Stimulated activated naive CD8-positive, alpha-beta T cell treated with anti-CD3 and anti-CD28 coated beads, Interleukin-15, amount 100 ng/mL, for 72 hours (primary cell): ENCODE results near the gene GLG1.
A peak's percentile ranks its signal among the peaks of the same experiment; 100 is the strongest.
"Not testable (repeated sequence)": the region's sequence is repeated elsewhere in the genome, so short reads cannot be mapped to it uniquely, and the experiment has no call there.

Source experiments
- ATAC-seq: fragments of 150-1000 bp; cut with Tn5 transposase; 2 replicates; pipeline ENCODE4 v1.10.0; 2021; ENCODE audit warnings: mild to moderate bottlenecking, moderate library complexity
- DNase-seq, 2 donors: peaks; one replicate each; pipeline ENCODE4 v3.0.0; 2021 to 2022
- H3K27ac Mint-ChIP-seq, 2 donors: one replicate each; pipeline ENCODE4 v1.8.0; 2022; ENCODE audit warnings: mild to moderate bottlenecking in 2 of 2, mixed read lengths in 2 of 2, moderate library complexity in 2 of 2
- H3K27me3 Mint-ChIP-seq: one replicate; pipeline ENCODE4 v1.8.0; 2022; ENCODE audit warnings: mixed read lengths
- H3K4me1 Mint-ChIP-seq: one replicate; pipeline ENCODE4 v1.8.0; 2022; ENCODE audit warnings: mild to moderate bottlenecking, mixed read lengths
- H3K4me3 Mint-ChIP-seq, 2 donors: one replicate each; pipeline ENCODE4 v1.8.0; 2022; ENCODE audit warnings: mild to moderate bottlenecking in 2 of 2, mixed read lengths in 2 of 2, moderate library complexity in 1 of 2
- H3K9me3 Mint-ChIP-seq, 2 donors: one replicate each; pipeline ENCODE4 v1.8.0; 2022; ENCODE audit warnings: mixed read lengths in 2 of 2

Gene GLG1

GRCh38 chr16:74606521-74607309, at the start of gene GLG1:
TSS of gene GLG1 (minus strand) at chr16:74607114. CDS start at chr16:74607094, 20 bp downstream.
- H3K4me1 Mint-ChIP-seq = peaks cover 55% of the 10 kb centered on the region
- H3K27me3 Mint-ChIP-seq = no peaks in the 10 kb centered on the region
- H3K27ac Mint-ChIP-seq = peak within 1 kb of the TSS; percentile 98
- no peaks in the 10 kb centered on the region for H3K9me3 Mint-ChIP-seq
- peak within 1 kb of the TSS; percentile 93 for H3K4me3 Mint-ChIP-seq
- ATAC-seq (peak; percentile 95), DNase-seq (peak; percentile 88 to 90)

- peaks cover 71% of the 10 kb centered on the region for H3K4me1 Mint-ChIP-seq
- H3K27me3 Mint-ChIP-seq = no peaks in the 10 kb centered on the region
- H3K4me3 Mint-ChIP-seq = no peak overlapping the region
- H3K9me3 Mint-ChIP-seq = no peaks in the 10 kb centered on the region
- H3K27ac Mint-ChIP-seq = peak overlapping the region in 1 of 2 donors; percentile 77
- no peak for ATAC-seq
- no peak for DNase-seq
These were observed 47.7 kb upstream of the GLG1 start for GRCh38 chr16:74654536-74655050.

GRCh38 chr16:74652883-74653282, 46.0 kb upstream of the GLG1 start:
- not testable (repeated sequence) for H3K27me3 Mint-ChIP-seq, H3K9me3 Mint-ChIP-seq, DNase-seq, ATAC-seq, H3K4me3 Mint-ChIP-seq
- peak overlapping the region in 1 of 2 donors; percentile 9 for H3K27ac Mint-ChIP-seq
- H3K4me1 Mint-ChIP-seq = peaks cover 54% of the 10 kb centered on the region

GRCh38 chr16:74652249-74652648, 45.3 kb upstream of the GLG1 start:
- H3K4me3 Mint-ChIP-seq = no peak overlapping the region
- H3K27ac Mint-ChIP-seq = no peak overlapping the region
- H3K4me1 Mint-ChIP-seq = peaks cover 48% of the 10 kb centered on the region
- no peaks in the 10 kb centered on the region for H3K27me3 Mint-ChIP-seq
- no peak for DNase-seq
- no peaks in the 10 kb centered on the region for H3K9me3 Mint-ChIP-seq
- no peak for ATAC-seq

- Mint-ChIP-seq H3K4me3 (no peak overlapping the region), H3K9me3 (no peaks in the 10 kb centered on the region), H3K4me1 (peaks cover 46% of the 10 kb centered on the region), H3K27ac (no peak overlapping the region), H3K27me3 (no peaks in the 10 kb centered on the region)
- no peak for DNase-seq
- no peak for ATAC-seq
These were observed 44.9 kb upstream of the GLG1 start for GRCh38 chr16:74651841-74652240.

- Mint-ChIP-seq H3K27ac (peak overlapping the region in 1 of 2 donors; percentile 15), H3K4me1 (peaks cover 38% of the 10 kb centered on the region), H3K9me3 (no peaks in the 10 kb centered on the region), H3K27me3 (no peaks in the 10 kb centered on the region), H3K4me3 (no peak overlapping the region)
- DNase-seq = no peak
- no peak for ATAC-seq
These were observed 44.2 kb upstream of the GLG1 start for GRCh38 chr16:74650966-74651567.

GRCh38 chr16:74649839-74650504, 43.1 kb upstream of the GLG1 start:
- DNase-seq (no peak), ATAC-seq (no peak)
- Mint-ChIP-seq H3K4me3 (no peak overlapping the region), H3K9me3 (no peaks in the 10 kb centered on the region), H3K4me1 (peaks cover 27% of the 10 kb centered on the region), H3K27me3 (no peaks in the 10 kb centered on the region), H3K27ac (no peak overlapping the region)

GRCh38 chr16:74641969-74642368, 35.1 kb upstream of the GLG1 start:
- H3K27me3 Mint-ChIP-seq = no peaks in the 10 kb centered on the region
- DNase-seq (no peak), ATAC-seq (no peak)
- H3K27ac Mint-ChIP-seq = no peak overlapping the region
- H3K4me3 Mint-ChIP-seq = no peak overlapping the region
- H3K9me3 Mint-ChIP-seq = no peaks in the 10 kb centered on the region
- peaks cover 6% of the 10 kb centered on the region for H3K4me1 Mint-ChIP-seq

GRCh38 chr16:74637742-74638453, 31.0 kb upstream of the GLG1 start:
- no peak overlapping the region for H3K27ac Mint-ChIP-seq
- no peak for DNase-seq
- H3K4me3 Mint-ChIP-seq = no peak overlapping the region
- peaks cover 6% of the 10 kb centered on the region for H3K4me1 Mint-ChIP-seq
- no peak for ATAC-seq
- no peaks in the 10 kb centered on the region for H3K27me3 Mint-ChIP-seq
- no peaks in the 10 kb centered on the region for H3K9me3 Mint-ChIP-seq

GRCh38 chr16:74635303-74635702, 28.4 kb upstream of the GLG1 start:
- H3K4me1 Mint-ChIP-seq = no peaks in the 10 kb centered on the region
- H3K4me3 Mint-ChIP-seq = no peak overlapping the region
- no peak overlapping the region for H3K27ac Mint-ChIP-seq
- ATAC-seq (no peak), DNase-seq (no peak)
- no peaks in the 10 kb centered on the region for H3K9me3 Mint-ChIP-seq
- no peaks in the 10 kb centered on the region for H3K27me3 Mint-ChIP-seq

- H3K27me3 Mint-ChIP-seq = no peaks in the 10 kb centered on the region
- H3K4me3 Mint-ChIP-seq = no peak overlapping the region
- no peaks in the 10 kb centered on the region for H3K9me3 Mint-ChIP-seq
- peaks cover 14% of the 10 kb centered on the region for H3K4me1 Mint-ChIP-seq
- peak overlapping the region in 1 of 2 donors; percentile 7 for H3K27ac Mint-ChIP-seq
- DNase-seq (no peak), ATAC-seq (no peak)
These were observed 26.8 kb upstream of the GLG1 start for GRCh38 chr16:74633686-74634085.

GRCh38 chr16:74627506-74628220, 20.7 kb upstream of the GLG1 start:
- no peak for DNase-seq
- Mint-ChIP-seq H3K27me3 (no peaks in the 10 kb centered on the region), H3K4me3 (peak overlapping the region; percentile 34 to 57), H3K27ac (peak overlapping the region; percentile 61 to 96), H3K9me3 (no peaks in the 10 kb centered on the region), H3K4me1 (peaks cover 52% of the 10 kb centered on the region)
- peak; percentile 26 for ATAC-seq

GRCh38 chr16:74626741-74627416, 20.0 kb upstream of the GLG1 start:
- DNase-seq (peak; percentile 21 to 46), ATAC-seq (peak; percentile 96)
- peaks cover 55% of the 10 kb centered on the region for H3K4me1 Mint-ChIP-seq
- peak overlapping the region; percentile 54 to 57 for H3K4me3 Mint-ChIP-seq
- H3K27me3 Mint-ChIP-seq = no peaks in the 10 kb centered on the region
- no peaks in the 10 kb centered on the region for H3K9me3 Mint-ChIP-seq
- H3K27ac Mint-ChIP-seq = peak overlapping the region; percentile 82 to 96
